HG03575 (cell line): ENCODE results near the gene SLX1A.
"Not testable (repeated sequence)": the region's sequence is repeated elsewhere in the genome, so short reads cannot be mapped to it uniquely, and the experiment has no call there.

ENCODE experiments used
- ATAC-seq: cut with Tn5 transposase; IDR thresholded peaks from one replicate; pipeline ENCODE4 v1.9.1; 2021; ENCODE audit not compliant: unreplicated experiment, insufficient number of reproducible peaks, low FRiP score; ENCODE audit errors: extremely low read depth

Gene SLX1A

DNA sequence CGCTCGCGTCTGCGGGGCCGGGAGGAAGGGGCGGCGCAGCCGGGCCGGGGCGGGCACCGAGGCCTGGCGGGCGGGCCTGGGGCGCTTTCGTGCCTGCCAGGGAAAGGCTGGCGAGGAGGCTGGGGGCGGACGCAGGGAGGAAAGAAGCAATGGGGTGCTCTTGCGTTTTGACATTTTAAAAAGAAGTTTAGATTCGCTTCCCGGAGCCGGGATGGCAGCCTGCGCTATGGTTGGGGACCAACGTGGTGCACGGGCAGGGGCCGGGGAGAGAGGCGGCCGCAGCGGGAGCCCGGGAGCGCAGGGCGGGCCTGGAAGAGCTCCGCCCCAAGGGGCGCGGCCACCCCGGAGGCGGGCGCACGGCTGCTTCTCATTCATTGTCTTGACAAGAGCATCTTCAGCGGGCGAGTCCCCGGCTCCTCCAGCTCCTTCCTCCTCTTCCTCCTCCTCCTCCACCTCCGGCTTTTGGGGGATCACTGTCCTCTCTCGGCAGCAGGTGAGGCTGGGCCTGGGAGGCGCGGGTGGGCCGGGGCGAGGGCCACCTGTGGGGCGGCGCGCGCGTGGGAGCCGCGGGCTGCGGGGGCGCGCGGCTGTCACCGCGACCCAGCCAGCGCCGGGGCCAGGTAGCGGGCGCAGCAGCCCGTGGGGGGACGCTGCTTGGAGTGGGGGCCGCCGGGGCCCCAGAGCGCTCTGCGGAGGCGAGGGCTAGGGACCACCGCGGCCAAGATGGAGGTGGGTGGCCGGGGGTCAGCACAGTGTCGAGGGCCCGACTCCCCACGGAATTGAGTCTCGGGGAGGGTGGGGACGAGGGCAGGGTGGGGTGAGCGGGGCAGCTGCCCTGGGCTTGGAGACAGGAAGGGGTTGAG lies 10.2 kb upstream of the SLX1A start, which contains the start of gene CORO1A:
TSS of gene CORO1A (plus strand) at position 370 of the 863 bp plus-strand sequence. CDS start 1,608 bp downstream, outside the sequence.
- ATAC-seq: no peak

DNA sequence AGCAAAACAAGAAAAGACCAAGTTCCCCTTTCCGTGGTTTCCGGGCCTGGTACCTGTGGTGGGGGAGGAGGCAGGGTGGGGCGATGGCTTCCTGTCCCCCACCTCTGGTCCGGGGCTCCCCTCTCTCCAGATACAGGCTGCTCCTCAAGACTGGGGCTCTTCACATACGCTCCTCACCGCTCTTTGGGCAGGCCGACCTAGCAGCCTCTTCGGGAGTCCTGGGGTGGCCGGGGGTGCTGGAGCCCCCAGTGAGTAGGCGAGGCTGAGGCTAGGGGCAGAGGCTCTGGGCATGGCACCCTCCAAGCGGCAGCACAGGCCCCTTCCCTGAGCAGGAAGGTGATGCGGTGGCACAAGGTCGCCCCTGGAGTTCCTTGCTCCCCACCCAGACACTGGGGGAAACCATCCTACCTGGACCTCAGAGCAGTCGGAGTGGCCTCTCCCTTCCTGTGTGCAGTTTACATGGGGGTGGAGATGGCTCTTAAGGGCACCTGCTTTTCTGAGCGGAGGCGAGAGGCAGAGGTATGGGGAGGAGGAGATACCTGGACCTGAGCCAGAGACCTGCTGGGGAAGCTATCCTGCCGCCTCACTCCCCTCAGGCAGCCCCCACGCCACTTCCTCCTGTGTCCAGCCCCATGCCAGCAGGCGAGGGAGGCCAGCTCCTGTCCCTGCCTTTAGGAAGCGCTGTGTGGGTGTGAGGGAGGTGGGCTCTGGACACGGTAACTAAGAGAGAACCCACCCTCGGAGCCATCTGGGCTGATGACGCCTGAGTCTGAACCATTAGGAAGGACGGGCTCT lies 9.4 kb upstream of the SLX1A start:
- no peak for ATAC-seq

DNA sequence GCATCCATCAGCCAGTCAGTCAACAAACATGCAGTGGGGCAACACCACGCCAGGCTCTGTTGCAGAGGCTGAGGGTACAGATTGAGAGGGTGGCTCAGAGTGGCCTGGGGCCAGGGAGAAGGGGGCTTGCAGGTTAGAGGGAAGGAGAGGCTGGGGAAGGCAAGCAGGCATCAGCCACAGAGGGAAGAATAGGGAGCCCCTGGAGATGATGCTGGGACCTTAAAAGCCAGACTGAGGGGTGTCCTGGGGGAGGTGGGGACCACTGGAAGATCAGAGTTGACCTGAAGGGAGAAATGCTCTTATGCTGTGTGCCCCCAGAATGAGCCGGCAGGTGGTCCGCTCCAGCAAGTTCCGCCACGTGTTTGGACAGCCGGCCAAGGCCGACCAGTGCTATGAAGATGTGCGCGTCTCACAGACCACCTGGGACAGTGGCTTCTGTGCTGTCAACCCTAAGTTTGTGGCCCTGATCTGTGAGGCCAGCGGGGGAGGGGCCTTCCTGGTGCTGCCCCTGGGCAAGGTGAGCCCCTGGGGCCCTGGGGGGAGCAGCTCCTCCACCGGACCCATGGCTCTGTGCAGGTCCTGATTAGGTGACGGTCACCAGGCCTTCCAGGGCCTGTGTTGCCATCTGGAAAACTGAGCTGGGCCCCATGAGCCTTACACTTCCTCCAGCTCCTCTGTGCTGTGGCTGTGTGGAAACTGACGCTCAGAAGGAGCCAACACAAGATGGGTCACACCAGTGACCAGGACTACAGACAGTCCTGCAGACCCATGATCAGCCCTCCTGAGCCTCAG lies 8.6 kb upstream of the SLX1A start:
- ATAC-seq: no peak

DNA sequence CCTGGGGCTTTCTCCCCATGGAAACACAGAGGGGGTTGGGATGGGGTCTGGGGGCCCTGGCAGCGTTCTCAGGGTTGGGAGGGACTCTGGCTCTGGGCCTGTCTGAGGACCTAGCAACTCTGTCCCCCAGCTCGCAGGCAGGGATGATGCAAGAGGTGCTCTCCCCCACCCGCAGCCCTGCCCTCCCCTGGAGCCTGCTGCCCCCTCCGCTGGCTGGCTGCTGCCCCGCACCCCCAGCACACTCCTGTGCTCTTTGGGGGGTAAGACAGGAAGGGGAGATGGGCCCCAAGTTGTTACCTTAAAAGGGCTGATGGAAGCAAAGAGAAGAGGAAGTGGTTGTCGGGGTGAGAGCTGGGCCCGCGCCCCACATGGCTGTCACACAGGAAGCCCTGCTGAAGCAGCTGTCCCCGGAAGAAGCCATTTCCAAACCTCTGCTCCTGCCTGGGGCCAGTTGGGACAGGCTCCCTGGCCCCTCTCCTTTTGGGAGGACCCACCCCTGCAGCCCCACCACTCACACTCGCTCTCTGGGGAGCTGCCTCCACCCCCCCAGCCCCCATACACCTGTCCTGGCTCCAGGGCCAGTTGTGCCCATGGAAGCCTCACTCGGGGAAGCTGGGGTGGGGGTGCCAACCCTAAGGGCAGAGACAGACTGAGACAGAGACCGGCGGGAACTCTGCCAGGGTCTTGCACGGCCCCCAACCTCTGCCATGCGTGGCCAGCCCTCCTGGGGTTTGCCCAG lies 7.8 kb upstream of the SLX1A start:
- no peak for ATAC-seq

DNA sequence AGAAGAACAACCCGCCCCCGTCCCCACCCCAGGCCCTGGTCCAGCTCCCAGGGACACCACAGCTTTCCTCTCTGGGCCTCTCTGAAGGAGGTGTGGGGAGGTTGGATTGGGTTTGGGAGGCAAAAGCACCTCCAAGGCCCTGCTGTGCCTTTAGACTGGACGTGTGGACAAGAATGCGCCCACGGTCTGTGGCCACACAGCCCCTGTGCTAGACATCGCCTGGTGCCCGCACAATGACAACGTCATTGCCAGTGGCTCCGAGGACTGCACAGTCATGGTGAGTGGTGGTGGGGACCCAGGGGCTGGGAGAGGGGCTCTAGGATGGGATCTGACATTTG lies 7.3 kb upstream of the SLX1A start:
- no peak for ATAC-seq

DNA sequence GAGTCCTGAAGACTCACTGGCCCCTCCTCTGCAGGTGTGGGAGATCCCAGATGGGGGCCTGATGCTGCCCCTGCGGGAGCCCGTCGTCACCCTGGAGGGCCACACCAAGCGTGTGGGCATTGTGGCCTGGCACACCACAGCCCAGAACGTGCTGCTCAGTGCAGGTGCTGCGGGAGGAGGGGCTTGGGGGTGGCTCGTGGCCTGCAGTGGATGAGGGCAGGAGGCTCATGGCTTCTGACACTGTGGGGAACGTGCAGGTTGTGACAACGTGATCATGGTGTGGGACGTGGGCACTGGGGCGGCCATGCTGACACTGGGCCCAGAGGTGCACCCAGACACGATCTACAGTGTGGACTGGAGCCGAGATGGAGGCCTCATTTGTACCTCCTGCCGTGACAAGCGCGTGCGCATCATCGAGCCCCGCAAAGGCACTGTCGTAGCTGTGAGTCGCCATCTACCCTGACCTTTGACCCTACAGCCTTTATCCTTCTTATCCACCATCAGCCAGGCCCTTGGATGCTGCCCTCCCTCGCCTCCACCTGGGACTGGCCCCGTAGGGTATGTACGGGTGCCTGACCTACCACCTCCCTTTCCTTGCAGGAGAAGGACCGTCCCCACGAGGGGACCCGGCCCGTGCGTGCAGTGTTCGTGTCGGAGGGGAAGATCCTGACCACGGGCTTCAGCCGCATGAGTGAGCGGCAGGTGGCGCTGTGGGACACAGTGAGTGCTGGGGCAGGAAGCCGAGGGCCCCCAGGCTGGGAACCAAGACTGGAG lies 6.7 kb upstream of the SLX1A start:
- ATAC-seq: no peak

DNA sequence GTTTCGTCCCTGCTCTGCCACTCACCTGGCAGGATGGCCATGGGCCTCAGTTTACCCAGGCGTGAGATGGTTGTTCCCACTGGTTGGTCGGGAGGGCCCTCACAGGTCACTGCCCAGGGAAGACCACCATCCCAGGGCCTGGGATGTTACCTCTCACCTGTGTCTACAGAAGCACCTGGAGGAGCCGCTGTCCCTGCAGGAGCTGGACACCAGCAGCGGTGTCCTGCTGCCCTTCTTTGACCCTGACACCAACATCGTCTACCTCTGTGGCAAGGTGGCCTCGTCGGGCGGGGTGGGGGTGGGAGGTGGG lies 6.2 kb upstream of the SLX1A start:
- no peak for ATAC-seq

DNA sequence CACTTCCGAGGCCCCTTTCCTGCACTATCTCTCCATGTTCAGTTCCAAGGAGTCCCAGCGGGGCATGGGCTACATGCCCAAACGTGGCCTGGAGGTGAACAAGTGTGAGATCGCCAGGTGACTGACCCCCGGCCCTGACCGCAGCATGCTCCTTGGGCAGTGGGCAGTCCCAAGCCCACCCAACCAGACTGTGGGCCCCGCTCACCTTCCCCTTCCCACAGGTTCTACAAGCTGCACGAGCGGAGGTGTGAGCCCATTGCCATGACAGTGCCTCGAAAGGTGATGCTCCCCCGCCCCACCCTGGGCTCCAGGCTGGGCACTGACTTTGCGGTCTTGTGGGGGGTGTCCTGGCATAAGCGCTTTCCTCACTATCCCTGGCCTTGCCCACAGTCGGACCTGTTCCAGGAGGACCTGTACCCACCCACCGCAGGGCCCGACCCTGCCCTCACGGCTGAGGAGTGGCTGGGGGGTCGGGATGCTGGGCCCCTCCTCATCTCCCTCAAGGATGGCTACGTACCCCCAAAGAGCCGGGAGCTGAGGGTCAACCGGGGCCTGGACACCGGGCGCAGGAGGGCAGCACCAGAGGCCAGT lies 5.6 kb upstream of the SLX1A start:
- ATAC-seq: no peak

DNA sequence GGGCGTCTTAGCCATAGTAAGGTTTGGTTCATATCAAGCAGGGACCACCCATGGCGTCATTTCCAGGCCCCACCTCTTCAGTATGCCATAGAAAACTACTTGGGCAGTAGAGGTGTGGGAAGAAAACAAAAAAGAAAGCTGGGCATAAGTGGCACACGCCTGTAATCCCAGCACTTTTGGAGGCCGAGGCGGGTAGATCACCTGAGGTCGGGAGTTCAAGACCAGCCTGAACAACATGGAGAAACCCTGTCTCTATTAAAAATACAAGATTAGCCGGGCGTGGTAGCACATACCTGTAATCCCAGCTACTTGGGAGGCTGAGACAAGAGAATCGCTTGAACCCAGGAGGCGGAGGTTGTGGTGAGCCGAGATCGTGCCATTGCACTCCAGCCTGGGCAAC lies 2.5 kb upstream of the SLX1A start:
- ATAC-seq: not testable (repeated sequence)

DNA sequence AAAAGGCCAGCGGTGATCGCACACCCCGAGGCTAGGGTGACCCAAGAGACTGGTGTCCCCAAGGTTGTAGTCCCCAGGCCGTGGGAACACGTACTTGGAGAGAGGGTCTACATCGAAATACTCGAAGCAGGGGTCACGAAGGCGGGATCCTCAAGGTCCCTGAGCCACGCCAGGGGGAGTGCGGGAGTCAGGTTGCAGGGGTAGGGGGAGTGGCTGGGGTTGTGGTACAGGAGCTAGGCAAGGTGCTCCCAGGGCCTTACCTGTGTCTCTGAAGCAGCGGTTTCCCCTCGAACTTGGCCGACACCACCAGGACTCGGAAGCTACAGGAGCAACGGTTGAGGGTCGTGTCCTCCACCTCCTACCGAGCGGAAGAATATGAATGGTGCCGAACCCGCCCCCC lies 577 bp upstream of the SLX1A start:
- ATAC-seq: not testable (repeated sequence)

DNA sequence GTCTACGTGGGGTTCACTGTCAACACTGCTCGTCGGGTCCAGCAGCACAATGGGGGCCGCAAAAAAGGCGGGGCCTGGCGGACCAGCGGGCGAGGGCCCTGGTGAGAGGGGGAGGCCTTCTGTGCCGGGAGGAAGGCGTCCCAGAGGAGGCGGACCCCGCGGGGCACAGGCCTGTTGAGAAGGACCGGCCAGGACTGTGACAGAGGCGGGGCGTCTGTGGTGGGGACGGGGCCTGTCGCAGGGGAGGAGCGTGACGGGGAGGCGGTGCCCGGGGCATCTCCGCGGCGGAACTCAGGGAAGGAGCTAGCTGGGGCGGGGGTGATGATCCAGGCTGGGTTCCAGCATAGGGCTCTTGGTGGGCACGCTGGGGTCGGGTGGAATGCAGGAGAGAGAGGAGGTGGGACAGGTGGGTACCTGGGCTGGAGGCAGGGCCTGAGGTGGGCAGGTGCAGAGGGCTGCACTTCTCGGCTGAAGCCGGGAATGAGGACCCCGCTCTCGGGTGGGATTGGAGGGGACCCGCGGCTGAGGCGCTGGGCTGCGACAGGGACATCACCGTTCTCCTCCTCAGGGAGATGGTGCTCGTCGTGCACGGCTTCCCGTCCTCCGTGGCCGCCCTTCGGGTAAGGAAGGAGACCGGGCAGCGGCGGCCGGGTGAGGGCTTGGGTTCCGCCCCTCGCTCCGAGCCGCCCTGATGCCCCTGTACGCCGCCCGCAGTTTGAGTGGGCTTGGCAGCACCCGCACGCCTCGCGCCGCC lies 674 bp downstream of the SLX1A start:
- not testable (repeated sequence) for ATAC-seq

DNA sequence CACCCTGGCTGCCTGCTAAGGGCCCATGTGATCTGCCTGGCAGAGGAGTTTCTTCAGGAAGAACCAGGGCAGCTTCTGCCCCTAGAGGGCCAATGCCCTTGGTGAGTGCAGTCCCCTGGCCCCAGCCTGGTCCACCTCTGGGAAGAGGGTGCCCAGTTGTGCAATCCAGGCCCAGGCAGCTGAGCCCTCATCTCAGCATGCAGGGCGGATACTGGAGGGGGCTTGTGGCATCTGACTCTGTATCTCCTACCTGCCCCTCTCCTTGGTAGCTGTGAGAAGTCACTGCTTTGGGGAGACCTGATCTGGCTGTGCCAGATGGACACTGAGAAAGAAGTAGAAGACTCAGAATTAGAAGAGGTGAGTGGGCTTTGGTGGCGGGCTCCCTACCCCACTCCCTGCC lies 3.3 kb downstream of the SLX1A start:
- ATAC-seq: not testable (repeated sequence)

DNA sequence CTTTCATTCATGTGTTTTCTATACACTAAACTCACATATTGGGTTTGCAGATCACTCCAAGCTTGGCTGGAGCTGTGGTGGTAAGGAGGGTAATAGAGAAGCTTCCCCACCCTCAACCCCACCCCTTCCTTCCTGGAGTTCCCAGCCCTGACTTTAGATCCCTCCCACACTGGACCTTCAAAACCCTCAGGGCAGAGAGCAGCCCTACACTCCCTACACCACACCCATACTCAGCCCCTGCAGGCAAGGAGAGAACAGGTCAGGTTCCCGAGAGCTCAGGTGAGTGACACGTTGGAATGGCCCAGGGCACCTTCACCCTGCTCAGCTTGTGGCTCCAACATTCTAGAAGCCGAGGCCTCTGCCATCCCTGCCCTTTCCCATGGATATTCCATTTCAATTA lies 5.4 kb downstream of the SLX1A start, which contains the start of gene SULT1A3:
TSS of gene SULT1A3 (plus strand) at position 207 of the 400 bp plus-strand sequence. CDS start 1,474 bp downstream, outside the sequence.
- not testable (repeated sequence) for ATAC-seq

DNA sequence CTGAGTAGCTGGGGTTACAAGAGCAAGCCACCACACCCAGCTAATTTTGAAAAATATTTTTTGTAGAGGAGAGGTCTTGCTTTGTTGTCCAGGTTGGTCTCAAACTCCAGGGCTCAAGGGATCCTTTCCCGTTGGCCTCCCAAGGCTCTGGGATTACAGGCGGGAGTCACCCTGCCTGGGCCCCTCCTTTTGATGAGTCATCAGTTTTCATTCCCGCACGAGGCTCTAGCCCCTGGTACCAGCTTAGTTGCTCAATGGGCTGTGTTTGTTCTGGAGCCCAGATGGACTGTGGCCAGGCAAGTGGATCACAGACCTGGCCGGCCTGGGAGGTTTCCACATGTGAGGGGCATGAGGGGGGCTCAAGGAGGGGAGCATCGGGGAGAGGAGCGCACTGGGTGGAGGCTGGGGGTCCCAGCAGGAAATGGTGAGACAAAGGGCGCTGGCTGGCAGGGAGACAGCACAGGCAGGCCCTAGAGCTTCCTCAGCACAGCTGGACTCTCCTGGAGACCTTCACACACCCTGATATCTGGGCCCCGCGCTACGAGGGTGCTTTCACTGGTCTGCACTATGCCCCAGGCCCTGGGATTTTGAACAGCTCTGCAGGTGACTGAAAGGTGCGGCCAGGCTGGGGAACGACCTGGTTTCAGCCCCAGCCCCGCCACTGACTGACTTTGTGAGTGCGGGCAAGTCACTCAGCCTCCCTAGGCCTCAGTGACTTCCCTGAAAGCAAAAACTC lies 6.1 kb downstream of the SLX1A start:
- ATAC-seq: not testable (repeated sequence)

DNA sequence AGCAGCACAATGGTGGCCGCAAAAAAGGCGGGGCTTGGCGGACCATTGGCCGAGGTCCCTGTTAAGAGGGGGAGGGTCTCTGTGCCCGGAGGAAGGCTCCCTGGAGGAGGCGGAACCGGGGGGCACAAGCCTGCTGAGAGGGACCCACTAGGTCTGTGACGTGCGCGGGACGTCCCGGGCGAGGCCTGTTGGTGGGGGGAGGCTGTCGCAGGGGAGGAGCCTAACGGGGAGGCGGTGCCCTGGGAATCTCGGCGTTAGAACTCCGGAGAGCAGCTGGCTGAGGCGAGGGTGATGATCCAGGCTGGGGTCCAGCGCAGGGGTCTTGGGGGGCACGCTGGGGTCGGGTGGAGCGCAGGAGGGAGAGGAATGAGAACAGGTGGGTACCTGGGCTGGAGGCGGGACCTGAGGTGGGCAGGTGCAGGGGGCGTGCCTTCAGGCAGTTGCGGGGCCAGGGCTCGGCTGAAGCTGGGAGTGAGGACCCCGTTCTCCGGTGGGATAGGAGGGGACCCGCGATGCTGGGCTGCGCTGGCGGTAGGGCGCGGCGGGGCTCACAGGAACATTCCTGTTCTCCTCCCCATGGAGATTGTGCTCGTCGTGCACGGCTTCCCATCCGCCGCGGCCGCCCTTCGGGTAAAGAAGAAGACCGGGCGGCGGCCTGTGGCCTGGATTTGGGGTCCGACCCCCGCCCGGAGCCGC lies 12.0 kb downstream of the SLX1A start:
- ATAC-seq: not testable (repeated sequence)

DNA sequence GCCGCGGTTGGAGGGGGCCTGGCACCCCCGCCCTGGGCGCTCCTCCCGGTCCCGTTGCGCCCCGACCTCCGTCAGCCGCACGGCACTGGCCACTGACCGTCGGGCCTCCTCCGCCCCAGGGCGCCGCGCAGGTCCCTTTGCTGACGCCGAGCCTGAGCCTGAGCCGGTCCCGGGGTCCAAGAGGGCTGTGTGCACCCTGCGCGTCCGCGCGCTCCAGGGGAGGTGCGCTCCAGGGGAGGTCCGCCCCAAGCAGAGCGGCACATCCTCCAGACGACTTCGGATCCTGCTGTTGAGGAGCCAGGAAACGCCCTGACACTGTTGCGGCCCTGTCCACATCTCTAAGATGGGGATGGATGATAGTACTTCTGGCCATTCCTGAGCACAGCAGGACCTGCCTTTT lies 12.6 kb downstream of the SLX1A start:
- not testable (repeated sequence) for ATAC-seq
